Endothelial cell of umbilical vein (primary cell): ENCODE data around the gene LOXHD1.

ENCODE experiments used
- CTCF ChIP-seq, 2 donors: IDR thresholded peaks; 1 replicate in 1 of 2; 2 replicates in 1 of 2; pipeline ENCODE4 v1.5.1; 2011; ENCODE audit warnings: low read length in 2 of 2, mild to moderate bottlenecking in 2 of 2, moderate library complexity in 2 of 2, control low read depth in 1 of 2, inconsistent platforms in 1 of 2, low read depth in 1 of 2; ENCODE audit not compliant: insufficient read depth in 1 of 2; ENCODE audit errors: extremely low read depth in 1 of 2
- FOS ChIP-seq: IDR thresholded peaks from 2 replicates; pipeline ENCODE4 v1.6.1; 2011; ENCODE audit warnings: mild to moderate bottlenecking, low read length, moderate library complexity, borderline replicate concordance; ENCODE audit not compliant: insufficient read depth
- JUN ChIP-seq: IDR thresholded peaks from 2 replicates; pipeline ENCODE4 v1.6.1; 2011; ENCODE audit warnings: borderline replicate concordance, low read depth; ENCODE audit not compliant: insufficient read length, insufficient read depth
- POLR2A ChIP-seq: IDR thresholded peaks from 2 replicates; pipeline ENCODE4 v1.6.1; 2012; ENCODE audit warnings: low read depth, mild to moderate bottlenecking, control low read depth, low read length
- POLR2AphosphoS5 ChIP-seq: IDR thresholded peaks from 2 replicates; pipeline ENCODE4 v1.6.1; 2012; ENCODE audit warnings: low read depth, mild to moderate bottlenecking, control low read depth, low read length, moderate library complexity; ENCODE audit not compliant: insufficient read depth

GRCh38 chr18:46554406-46555080 is 102.5 kb downstream of the LOXHD1 start:
- TF ChIP-seq CTCF (IDR thresholded peaks at IDR 0.05; ENCODE audit: extremely low read depth in 1 of 2, insufficient read depth in 1 of 2, low read depth in 1 of 2, low read length in 2 of 2) (no peak), POLR2AphosphoS5 (no peak), JUN (no peak), POLR2A (no peak), FOS (no peak)
